ENCODE measurements around the gene TEX36. TPM values are rescaled to one million over a fixed set of nuclear protein-coding genes. Genes with fewer than 3 reads are reported as not detected.

Gene TEX36
- total RNA-seq, 4 donors from 2014 or later = 0.49 TPM; not detected in 3

- Histone ChIP-seq H3K9me3 (no peaks in the 10 kb centered on the region), H3K4me3 (no peak overlapping the region), H3K27ac (no peak overlapping the region), H3K36me3 (no peaks in the 10 kb centered on the region), H3K4me1 (no peaks in the 10 kb centered on the region), H3K27me3 (no peaks in the 10 kb centered on the region)
- intact Hi-C loops (cut with DNase I; ENCODE audit: low total_unique reads) = no loop called here
- TF ChIP-seq CTCF (IDR thresholded peaks at IDR 0.05) (no peak), POLR2A (IDR thresholded peaks at IDR 0.05) (no peak)
- DNase-seq = no peak
Measured at GRCh38 chr10:125694883-125695282, 11.9 kb upstream of the TEX36 start.

DNA sequence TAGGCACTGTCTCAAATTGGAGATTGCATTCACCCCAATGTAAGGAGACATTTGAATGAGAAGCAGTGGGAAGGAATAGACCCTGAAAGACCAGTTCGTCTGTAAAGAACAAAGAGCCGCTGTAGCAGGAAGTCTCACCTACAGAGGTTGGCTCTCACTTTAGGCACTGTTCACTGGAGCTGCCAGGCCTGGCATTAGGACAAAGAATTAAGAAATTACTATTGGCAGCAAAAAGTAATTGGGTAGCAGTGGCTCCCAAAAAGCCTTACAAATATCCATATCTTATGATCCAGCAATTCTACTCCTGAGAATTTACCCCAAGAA is 10.5 kb upstream of the TEX36 start:
- intact Hi-C loops (cut with DNase I; ENCODE audit: low total_unique reads) = no loop called here
- Histone ChIP-seq H3K4me3 (no peak overlapping the region), H3K4me1 (no peaks in the 10 kb centered on the region), H3K27me3 (no peaks in the 10 kb centered on the region), H3K27ac (no peak overlapping the region), H3K36me3 (no peaks in the 10 kb centered on the region), H3K9me3 (no peaks in the 10 kb centered on the region)
- TF ChIP-seq CTCF (IDR thresholded peaks at IDR 0.05) (no peak), POLR2A (IDR thresholded peaks at IDR 0.05) (no peak)
- DNase-seq = no peak

DNA sequence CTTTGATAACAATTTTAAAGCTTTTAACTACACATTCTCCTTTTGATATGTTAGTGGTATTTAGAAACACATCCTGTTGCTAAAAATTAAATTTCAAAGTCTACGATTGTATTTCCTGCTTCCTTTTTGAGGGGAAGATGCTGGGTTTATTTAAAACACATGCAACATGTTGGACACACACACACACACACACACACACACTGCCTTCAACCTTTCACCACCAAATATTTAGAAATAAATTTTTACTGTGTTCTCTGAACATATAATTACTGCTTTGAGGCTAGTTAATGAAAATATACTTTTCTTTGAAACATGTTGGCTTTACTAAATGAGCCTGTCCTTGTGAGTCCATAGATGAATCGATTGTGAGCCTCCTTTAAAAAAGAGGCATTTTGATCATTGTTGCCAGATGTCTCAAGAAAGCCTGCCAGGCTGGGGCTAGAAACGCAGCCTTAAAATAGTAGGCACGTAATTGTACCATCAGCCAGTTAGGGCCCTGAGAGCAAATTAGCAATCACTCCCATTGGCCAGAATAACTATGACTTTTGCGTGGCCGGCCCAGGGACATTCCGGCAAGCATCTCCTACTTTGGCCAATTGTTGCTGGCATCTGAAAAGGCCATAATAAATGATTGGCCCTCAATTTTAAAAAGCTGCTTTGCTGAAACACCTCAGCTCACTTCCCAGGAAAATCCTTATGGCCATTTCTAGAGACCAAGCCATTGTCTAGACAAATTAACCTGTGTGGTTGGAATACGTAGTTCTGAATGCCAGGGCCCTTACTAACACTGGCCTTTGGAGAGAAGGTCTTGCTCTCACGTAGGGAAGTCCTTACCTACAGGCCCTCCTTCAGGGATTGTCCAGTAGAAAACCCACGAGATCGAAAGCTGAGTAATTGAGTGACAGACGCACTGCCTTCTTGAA is 9.9 kb upstream of the TEX36 start:
- Histone ChIP-seq H3K27me3 (no peaks in the 10 kb centered on the region), H3K27ac (no peak overlapping the region), H3K4me3 (no peak overlapping the region), H3K4me1 (no peaks in the 10 kb centered on the region), H3K9me3 (no peaks in the 10 kb centered on the region), H3K36me3 (no peaks in the 10 kb centered on the region)
- no peak for TF ChIP-seq CTCF (IDR thresholded peaks at IDR 0.05)
- no peak for TF ChIP-seq POLR2A (IDR thresholded peaks at IDR 0.05)
- no peak for DNase-seq
- intact Hi-C loops (cut with DNase I; ENCODE audit: low total_unique reads) = no loop called here

DNA sequence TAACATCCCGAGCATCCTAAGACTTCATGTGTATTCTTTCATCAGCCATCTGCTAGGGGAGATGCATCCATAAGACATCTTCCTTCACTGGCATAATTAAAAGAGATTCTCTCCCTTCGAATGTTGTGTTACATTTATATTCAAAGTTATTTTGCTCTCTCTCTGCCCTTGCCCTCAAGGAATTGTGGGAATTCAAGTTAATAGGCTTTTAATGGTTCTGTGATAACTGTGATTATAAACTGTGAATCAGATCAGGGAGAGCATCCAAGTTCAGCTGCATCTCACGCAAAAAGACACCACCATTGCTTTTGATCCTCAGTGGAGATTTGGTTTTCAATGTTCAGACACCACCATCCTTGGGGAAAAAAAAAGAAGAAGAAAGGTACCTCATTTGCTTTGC is 9.2 kb upstream of the TEX36 start:
- no peaks in the 10 kb centered on the region for H3K36me3 ChIP-seq
- H3K27me3 ChIP-seq = no peaks in the 10 kb centered on the region
- TF ChIP-seq POLR2A (IDR thresholded peaks at IDR 0.05) = no peak
- no peak for TF ChIP-seq CTCF (IDR thresholded peaks at IDR 0.05)
- no peaks in the 10 kb centered on the region for H3K9me3 ChIP-seq
- no peak overlapping the region for H3K27ac ChIP-seq
- intact Hi-C loops (cut with DNase I; ENCODE audit: low total_unique reads) = no loop called here
- H3K4me1 ChIP-seq = no peaks in the 10 kb centered on the region
- DNase-seq = no peak
- no peak overlapping the region for H3K4me3 ChIP-seq

- H3K27ac ChIP-seq = no peak overlapping the region
- H3K4me1 ChIP-seq = no peaks in the 10 kb centered on the region
- H3K9me3 ChIP-seq = no peaks in the 10 kb centered on the region
- no peak overlapping the region for H3K4me3 ChIP-seq
- DNase-seq = no peak
- TF ChIP-seq POLR2A (IDR thresholded peaks at IDR 0.05) = no peak
- no peak for TF ChIP-seq CTCF (IDR thresholded peaks at IDR 0.05)
- no peaks in the 10 kb centered on the region for H3K27me3 ChIP-seq
- intact Hi-C loops (cut with DNase I; ENCODE audit: low total_unique reads) = no loop called here
- no peaks in the 10 kb centered on the region for H3K36me3 ChIP-seq
Measured at GRCh38 chr10:125691160-125691981, 8.4 kb upstream of the TEX36 start.

All from uterus (tissue), 4 donors.